Upper lobe of left lung (tissue), 4 donors: ENCODE results near the gene HS3ST2.

Source experiments
- CTCF ChIP-seq, 6 experiments: fragments of 450-650 bp in 4 of 6; fragments of 200-600 bp in 2 of 6; sonication (generic) in 2 of 6; IDR thresholded peaks; one replicate each; pipeline ENCODE4 v1.5.1; 2016 to 2019; ENCODE audit warnings: antibody characterized with exemption in 6 of 6
- EP300 ChIP-seq, 4 donors: sonication (generic); formaldehyde crosslinking; IDR thresholded peaks; one replicate each; pipeline ENCODE4 v1.5.1; 2017; ENCODE audit warnings: antibody characterized with exemption in 4 of 4, control low read depth in 2 of 4
- POLR2A ChIP-seq, 4 donors: fragments of 450-650 bp; IDR thresholded peaks; one replicate each; pipeline ENCODE4 v1.5.1; 2016 to 2017; ENCODE audit warnings: antibody characterized with exemption in 4 of 4, mild to moderate bottlenecking in 2 of 4
- POLR2AphosphoS5 ChIP-seq, 2 donors: sonication (generic); formaldehyde crosslinking; IDR thresholded peaks; one replicate each; pipeline ENCODE4 v1.5.1; 2017; ENCODE audit warnings: antibody characterized with exemption in 2 of 2

DNA sequence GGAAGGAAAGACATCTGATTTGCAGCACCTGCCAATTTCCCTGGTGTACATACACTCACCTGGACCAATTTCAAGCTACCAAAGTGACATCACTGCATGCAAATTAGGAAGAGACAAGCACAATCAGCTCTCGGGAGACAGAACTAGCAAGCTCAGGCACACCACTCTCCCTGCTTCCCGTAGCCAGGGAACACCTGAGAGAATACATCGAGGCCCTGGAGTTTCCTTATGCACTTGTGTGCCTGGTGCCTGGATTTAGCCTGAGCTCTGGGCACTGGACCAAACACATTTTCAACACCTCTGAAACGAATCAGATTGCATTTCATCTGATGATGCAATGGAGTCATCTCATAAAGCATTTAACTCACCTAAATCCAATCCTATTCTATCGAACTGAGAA, 110.5 kb downstream of the HS3ST2 start:
- TF ChIP-seq CTCF (IDR thresholded peaks at IDR 0.05) = no peak
- no peak for TF ChIP-seq EP300 (IDR thresholded peaks at IDR 0.05)
- no peak for TF ChIP-seq POLR2AphosphoS5 (IDR thresholded peaks at IDR 0.05)
- TF ChIP-seq POLR2A (IDR thresholded peaks at IDR 0.05) = no peak
